ENCODE results near the gene FBN2. TPM values are rescaled to one million over a fixed set of nuclear protein-coding genes. Genes with fewer than 3 reads are reported as not detected.

The FBN2 gene
- total RNA-seq, 1 donor from 2014 or later, result 6.6 TPM

DNA sequence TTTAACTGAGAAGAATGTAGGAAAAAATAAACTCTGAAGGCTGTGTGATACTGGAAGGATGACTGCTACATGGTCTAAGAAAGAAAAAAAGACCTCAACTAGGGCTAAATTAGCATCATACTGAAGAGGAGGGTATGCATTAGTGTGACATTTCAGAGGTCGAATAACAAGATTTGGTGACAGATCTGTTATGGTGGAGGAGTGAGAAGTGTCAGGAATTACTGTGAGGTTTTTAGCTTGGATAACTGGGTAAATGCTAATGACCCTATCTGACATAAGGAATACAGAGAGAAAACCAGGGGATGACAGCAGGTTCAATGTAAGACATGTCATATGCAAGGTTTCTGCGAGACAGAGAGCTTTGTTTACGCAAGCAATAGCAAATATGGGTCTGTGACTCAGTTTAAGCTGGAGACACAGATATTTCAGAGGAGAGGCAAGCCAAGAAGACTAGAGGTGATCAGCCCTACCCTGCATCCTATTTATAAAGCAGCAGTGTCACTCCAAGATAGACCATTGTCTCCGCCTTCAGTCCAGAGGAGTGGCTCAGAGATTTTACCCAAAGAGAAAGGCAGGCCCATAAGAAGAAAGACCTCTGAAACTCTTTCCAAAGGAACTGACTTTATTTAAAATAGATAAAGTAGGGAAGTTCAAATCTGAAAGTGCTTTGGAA, 44.3 kb downstream of the FBN2 start:
- Mint-ChIP-seq H3K27me3 (no peaks in the 10 kb centered on the region), H3K36me3 (ENCODE audit: insufficient read depth) (no peaks in the 10 kb centered on the region), H3K9me3 (ENCODE audit: low read depth) (no peaks in the 10 kb centered on the region), H3K4me1 (ENCODE audit: low read depth) (no peaks in the 10 kb centered on the region), H3K4me3 (ENCODE audit: low read depth) (no peak overlapping the region), H3K27ac (no peak overlapping the region)
- TF ChIP-seq, protein P1, sequence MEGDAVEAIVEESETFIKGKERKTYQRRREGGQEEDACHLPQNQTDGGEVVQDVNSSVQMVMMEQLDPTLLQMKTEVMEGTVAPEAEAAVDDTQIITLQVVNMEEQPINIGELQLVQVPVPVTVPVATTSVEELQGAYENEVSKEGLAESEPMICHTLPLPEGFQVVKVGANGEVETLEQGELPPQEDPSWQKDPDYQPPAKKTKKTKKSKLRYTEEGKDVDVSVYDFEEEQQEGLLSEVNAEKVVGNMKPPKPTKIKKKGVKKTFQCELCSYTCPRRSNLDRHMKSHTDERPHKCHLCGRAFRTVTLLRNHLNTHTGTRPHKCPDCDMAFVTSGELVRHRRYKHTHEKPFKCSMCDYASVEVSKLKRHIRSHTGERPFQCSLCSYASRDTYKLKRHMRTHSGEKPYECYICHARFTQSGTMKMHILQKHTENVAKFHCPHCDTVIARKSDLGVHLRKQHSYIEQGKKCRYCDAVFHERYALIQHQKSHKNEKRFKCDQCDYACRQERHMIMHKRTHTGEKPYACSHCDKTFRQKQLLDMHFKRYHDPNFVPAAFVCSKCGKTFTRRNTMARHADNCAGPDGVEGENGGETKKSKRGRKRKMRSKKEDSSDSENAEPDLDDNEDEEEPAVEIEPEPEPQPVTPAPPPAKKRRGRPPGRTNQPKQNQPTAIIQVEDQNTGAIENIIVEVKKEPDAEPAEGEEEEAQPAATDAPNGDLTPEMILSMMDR (IDR thresholded peaks at IDR 0.05; ENCODE audit: unreplicated experiment), result no peak
- DNase-seq (ENCODE audit: low spot score, unreplicated experiment), result no peak

DNA sequence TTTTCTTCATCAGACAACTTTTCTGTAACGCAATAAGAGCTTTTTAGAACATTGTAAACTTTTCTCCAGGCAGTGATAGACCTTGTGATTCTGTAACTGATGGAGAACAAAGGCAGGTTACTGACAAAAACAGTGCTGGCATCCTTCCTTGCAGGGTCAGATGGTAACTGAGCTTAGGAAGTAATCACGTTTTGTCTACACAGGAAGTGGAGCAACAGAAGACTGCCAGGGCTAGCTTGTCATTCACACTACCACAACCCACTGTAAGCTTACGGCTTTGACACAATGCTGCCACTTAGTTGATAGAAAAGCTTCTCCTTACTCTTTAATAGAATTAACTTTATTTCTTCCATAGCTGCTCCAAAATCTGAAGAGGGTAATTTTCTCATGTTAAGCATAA, 46.8 kb downstream of the FBN2 start:
- TF ChIP-seq, protein P1 (IDR thresholded peaks at IDR 0.05; ENCODE audit: unreplicated experiment), result no peak
- no peak for DNase-seq (ENCODE audit: low spot score, unreplicated experiment)
- Mint-ChIP-seq H3K27me3 (no peaks in the 10 kb centered on the region), H3K4me1 (ENCODE audit: low read depth) (no peaks in the 10 kb centered on the region), H3K27ac (no peak overlapping the region), H3K36me3 (ENCODE audit: insufficient read depth) (no peaks in the 10 kb centered on the region), H3K9me3 (ENCODE audit: low read depth) (no peaks in the 10 kb centered on the region), H3K4me3 (ENCODE audit: low read depth) (no peak overlapping the region)

DNA sequence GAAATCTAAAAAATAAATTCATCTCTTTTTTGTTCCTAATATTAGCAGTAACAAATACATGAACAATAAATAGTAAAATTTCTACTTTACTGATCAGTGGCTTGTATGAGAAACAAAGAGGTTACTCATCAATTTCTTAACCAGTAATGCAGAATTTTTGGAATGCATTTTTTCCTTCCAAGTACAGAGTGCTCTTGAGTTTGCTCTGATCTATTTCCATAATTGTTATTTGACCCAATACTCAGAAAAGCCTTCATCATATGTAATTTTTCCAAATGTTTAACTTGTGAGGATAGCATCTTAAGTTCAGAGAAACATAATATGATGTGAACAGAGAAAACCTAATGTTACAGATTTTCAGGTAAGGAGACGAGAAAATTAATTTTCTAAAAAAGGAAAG, 47.3 kb downstream of the FBN2 start:
- TF ChIP-seq, protein P1 (IDR thresholded peaks at IDR 0.05; ENCODE audit: unreplicated experiment), result no peak
- Mint-ChIP-seq H3K4me1 (ENCODE audit: low read depth) (no peaks in the 10 kb centered on the region), H3K27me3 (no peaks in the 10 kb centered on the region), H3K4me3 (ENCODE audit: low read depth) (no peak overlapping the region), H3K9me3 (ENCODE audit: low read depth) (no peaks in the 10 kb centered on the region), H3K27ac (no peak overlapping the region), H3K36me3 (ENCODE audit: insufficient read depth) (no peaks in the 10 kb centered on the region)
- no peak for DNase-seq (ENCODE audit: low spot score, unreplicated experiment)

DNA sequence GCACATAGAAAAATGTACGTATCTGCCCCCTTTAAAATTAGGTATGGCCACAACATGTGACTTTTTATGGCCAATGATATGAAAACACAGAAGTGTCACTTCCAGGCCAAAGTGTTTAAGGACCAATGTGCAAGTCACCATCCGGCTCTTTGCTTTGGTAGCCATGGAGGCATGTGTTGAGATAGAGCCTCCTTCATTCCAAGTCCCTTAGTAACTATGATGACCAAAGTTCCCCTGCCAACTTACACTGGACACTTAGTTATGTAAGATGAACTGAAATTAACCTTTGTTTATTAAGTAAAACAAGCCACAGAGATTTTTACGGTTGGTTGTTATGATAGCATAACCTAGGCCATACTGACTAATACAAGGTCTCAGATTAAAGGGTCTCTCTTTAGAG, 51.0 kb downstream of the FBN2 start:
- Mint-ChIP-seq H3K9me3 (ENCODE audit: low read depth) (no peaks in the 10 kb centered on the region), H3K4me3 (ENCODE audit: low read depth) (no peak overlapping the region), H3K27ac (no peak overlapping the region), H3K4me1 (ENCODE audit: low read depth) (no peaks in the 10 kb centered on the region), H3K27me3 (no peaks in the 10 kb centered on the region), H3K36me3 (ENCODE audit: insufficient read depth) (no peaks in the 10 kb centered on the region)
- DNase-seq (ENCODE audit: low spot score, unreplicated experiment), result no peak
- TF ChIP-seq, protein P1 (IDR thresholded peaks at IDR 0.05; ENCODE audit: unreplicated experiment), result no peak

DNA sequence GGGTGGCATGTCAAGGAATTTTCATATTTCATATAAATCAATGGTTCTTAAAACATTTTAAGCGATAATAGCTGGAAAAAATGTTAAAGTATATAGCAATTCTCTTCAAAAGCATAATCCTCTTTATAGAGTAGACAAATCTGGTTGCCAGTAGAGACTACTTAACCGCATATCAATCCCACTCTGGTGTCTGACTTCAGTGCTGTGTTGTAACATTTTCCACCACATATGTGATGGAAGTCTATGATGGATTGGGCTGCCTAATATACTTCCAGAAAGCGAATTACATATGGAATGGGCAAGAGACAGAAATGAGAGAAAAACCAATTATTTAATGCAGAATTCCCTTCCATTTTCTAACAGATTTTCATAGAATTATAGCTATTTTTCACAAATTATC, 54.3 kb downstream of the FBN2 start:
- Mint-ChIP-seq H3K27me3 (no peaks in the 10 kb centered on the region), H3K4me3 (ENCODE audit: low read depth) (no peak overlapping the region), H3K27ac (no peak overlapping the region), H3K4me1 (ENCODE audit: low read depth) (no peaks in the 10 kb centered on the region), H3K36me3 (ENCODE audit: insufficient read depth) (no peaks in the 10 kb centered on the region), H3K9me3 (ENCODE audit: low read depth) (no peaks in the 10 kb centered on the region)
- DNase-seq (ENCODE audit: low spot score, unreplicated experiment), result no peak
- TF ChIP-seq, protein P1 (IDR thresholded peaks at IDR 0.05; ENCODE audit: unreplicated experiment), result no peak
